ENCODE measurements around the gene TRPV4.

TRPV4 gene

DNA sequence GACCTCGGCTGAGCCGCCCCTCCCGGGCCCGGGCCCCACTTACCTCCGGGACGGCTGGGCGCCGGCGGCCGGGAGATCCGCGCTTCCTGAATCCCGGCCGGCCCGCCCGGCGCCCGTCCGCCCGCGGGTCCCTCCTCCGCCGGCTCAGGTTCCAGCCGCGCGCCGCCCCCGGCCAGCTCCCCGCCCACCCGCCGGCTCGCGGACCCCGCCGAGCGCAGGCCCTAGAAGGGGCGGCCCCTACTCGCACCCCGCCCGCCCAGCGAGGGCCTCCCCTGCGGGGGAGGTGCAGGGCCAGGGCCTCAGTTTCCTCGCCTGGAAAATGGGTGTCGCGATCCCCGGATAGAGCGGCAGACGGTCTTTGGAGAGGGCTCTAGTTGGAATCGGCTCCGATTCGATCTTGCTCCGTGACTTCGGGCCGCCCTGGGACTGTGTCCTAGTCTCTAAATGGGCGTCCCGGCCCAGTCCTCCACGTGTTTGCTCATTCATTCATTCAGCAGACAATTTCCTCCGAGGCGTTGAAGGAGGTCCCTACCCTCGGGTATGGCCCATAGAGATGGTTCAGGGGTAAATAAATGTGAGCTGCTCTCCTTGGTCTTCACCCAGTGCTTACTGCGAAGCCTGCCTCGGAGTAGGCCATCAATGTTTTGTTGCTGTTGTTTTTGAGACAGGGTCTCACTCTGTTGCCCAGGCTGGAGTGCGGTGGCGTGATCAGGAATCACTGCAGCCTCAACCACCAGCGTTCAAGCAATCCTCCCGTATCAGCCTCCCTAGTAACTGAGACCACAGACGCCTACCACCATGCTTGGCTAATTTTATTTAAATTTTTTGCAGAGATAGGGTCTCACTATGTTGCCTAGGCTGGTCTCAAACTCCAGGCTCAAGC lies at the start of gene TRPV4:
Gene TRPV4, minus strand, starts transcription at position 92 of the 883 bp plus-strand sequence. CDS start 18,602 bp downstream, outside the sequence.
- DNase-seq (ENCODE audit: low read depth), result no peak
- TF ChIP-seq MYC (IDR thresholded peaks at IDR 0.05; ENCODE audit: low read depth, low read length) (no peak), POLR2A (IDR thresholded peaks at IDR 0.05; ENCODE audit: extremely low read depth, insufficient read length) (no peak)
- TF ChIP-seq, protein P1, sequence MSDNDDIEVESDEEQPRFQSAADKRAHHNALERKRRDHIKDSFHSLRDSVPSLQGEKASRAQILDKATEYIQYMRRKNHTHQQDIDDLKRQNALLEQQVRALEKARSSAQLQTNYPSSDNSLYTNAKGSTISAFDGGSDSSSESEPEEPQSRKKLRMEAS (IDR thresholded peaks at IDR 0.05; ENCODE audit: low read depth, low read length), result no peak
- TF ChIP-seq, protein P2, sequence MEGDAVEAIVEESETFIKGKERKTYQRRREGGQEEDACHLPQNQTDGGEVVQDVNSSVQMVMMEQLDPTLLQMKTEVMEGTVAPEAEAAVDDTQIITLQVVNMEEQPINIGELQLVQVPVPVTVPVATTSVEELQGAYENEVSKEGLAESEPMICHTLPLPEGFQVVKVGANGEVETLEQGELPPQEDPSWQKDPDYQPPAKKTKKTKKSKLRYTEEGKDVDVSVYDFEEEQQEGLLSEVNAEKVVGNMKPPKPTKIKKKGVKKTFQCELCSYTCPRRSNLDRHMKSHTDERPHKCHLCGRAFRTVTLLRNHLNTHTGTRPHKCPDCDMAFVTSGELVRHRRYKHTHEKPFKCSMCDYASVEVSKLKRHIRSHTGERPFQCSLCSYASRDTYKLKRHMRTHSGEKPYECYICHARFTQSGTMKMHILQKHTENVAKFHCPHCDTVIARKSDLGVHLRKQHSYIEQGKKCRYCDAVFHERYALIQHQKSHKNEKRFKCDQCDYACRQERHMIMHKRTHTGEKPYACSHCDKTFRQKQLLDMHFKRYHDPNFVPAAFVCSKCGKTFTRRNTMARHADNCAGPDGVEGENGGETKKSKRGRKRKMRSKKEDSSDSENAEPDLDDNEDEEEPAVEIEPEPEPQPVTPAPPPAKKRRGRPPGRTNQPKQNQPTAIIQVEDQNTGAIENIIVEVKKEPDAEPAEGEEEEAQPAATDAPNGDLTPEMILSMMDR (IDR thresholded peaks at IDR 0.05; ENCODE audit: low read depth, low read length), result no peak
- no peak within 1 kb of the TSS for H3K4me3 ChIP-seq (ENCODE audit: low read depth, low read length)

DNA sequence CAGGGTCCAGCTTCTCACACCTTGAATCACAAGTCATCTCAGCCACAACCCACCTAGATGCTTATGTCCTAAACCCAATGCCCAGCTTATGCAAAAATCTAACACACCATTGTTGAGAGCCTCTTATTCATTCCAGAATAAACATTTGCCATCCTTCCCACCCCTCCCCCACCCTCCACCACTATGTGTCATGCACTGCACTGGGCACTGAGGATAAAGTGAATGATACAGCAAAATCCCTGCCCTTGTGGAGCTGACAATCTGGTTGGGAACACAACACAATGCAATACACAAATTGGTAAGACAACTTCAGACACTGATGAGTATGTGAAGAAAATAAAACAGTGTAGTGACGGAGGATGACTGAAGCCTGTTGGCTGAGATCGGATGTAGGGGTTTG lies 48.6 kb upstream of the TRPV4 start:
- H3K4me3 ChIP-seq (ENCODE audit: low read depth, low read length), result no peak overlapping the region
- no peak for TF ChIP-seq POLR2A (IDR thresholded peaks at IDR 0.05; ENCODE audit: extremely low read depth, insufficient read length)
- TF ChIP-seq, protein P1 (IDR thresholded peaks at IDR 0.05; ENCODE audit: low read depth, low read length), result no peak
- DNase-seq (ENCODE audit: low read depth), result no peak

DNA sequence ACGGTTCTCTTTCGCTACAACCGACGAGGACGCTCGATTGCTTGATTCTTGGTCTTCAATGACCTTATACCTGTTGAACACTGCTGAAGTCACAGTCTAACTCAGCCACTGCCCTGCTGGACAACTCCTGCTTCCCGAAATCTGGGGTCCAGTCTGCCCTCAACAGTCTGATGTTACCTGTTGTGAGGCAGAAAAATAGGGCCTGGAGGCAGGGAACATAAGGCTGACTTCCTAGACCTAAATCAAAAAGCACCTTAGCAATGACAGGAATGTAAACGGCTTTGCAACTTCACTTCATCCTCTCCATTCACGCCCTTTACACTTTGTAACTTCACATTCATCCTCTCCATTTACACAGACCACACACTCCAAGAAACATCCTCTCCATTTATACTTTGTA lies 47.7 kb upstream of the TRPV4 start:
- H3K4me3 ChIP-seq (ENCODE audit: low read depth, low read length), result peak overlapping the region; percentile 48
- DNase-seq (ENCODE audit: low read depth), result no peak
- no peak for TF ChIP-seq MYC (IDR thresholded peaks at IDR 0.05; ENCODE audit: low read depth, low read length)
- TF ChIP-seq, protein P1 (IDR thresholded peaks at IDR 0.05; ENCODE audit: low read depth, low read length), result no peak
- no peak for TF ChIP-seq POLR2A (IDR thresholded peaks at IDR 0.05; ENCODE audit: extremely low read depth, insufficient read length)
- TF ChIP-seq, protein P2 (IDR thresholded peaks at IDR 0.05; ENCODE audit: low read depth, low read length), result no peak

DNA sequence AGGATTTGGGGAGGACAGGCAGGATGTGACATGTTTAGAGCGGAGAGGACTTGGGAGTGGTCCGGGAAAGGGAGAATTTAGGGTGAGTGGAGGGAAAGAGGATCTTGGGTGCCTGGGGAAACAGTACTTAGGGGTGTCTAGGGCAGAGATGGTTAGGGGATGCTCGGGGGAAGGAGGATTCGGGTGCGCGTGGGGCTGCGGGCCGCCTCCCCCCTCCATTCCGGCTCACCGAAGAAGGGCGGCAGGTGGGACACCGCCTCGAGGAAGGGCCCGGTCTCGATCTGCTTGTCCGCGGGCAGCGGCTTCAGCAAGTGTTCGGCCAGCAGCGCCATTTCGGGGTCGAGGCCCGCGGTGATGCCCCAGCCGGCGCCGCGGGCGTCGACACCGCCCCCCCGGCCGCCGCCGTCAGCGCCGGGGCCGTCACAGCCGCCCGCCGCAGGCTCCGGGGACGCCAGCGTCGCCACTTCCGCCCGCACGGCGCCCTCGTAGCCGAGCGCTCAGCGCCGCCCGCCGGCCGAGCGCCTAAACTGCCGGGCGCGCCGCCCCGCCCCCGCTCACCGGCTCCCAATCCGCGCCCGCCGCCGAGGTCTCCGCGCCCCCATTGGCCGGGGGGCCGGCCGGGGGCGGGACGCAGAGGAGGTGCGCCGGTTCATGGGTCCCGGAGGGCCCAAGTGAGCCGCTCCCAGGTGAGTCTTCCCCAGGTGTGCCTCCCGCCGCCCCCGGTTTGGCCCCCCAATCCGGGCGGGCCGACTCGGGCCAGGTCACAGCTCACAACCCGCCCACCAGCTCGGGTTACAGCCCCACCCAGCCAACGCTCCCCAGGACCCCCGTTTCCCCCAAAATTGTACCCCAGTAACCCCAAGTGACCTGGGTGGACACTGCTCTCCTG lies 47.1 kb upstream of the TRPV4 start, which contains the start of gene GLTP:
Gene GLTP, minus strand, starts transcription at position 499 of the 889 bp plus-strand sequence. Its CDS starts 167 bp downstream, at position 332.
- peak; percentile 91 for DNase-seq (ENCODE audit: low read depth)
- TF ChIP-seq, protein P1 (IDR thresholded peaks at IDR 0.05; ENCODE audit: low read depth, low read length), result no peak
- TF ChIP-seq, protein P2 (IDR thresholded peaks at IDR 0.05; ENCODE audit: low read depth, low read length), result peak; percentile 31
- peak within 1 kb of the TSS; percentile 81 for H3K4me3 ChIP-seq (ENCODE audit: low read depth, low read length)

DNA sequence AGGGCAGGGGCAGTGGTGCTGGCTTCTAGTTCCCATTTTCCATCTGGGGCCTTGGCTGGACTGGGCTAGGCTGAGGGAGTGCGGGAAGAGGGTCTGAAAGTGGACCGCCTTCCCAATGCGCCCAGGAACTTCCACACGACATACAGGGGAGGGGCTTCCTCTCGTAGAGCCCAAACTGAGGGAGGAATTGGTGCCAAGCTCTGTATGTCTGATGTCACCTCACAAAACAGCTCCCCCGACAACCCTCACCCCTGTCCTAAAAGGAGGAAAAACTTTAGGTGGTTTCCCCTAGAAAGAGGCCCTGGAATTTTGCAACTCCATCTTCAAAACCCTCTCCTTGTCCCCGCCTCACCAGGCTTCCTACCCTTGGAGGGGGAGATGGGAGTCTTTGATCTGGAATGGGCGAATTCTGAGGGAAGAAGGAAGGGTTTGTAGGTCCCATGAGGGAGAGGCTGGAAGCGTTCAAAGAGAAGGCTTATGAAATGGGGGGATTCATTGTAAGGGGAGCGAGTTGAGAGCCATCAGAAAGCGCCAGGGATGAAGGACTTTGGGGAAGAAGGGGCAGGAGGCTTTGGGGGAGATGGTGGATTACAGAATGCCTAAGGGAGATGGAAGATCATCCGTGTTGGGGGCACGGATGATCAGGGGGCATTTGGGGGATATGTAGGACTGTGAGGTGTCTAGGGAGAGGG lies 46.3 kb upstream of the TRPV4 start:
- TF ChIP-seq POLR2A (IDR thresholded peaks at IDR 0.05; ENCODE audit: extremely low read depth, insufficient read length), result no peak
- no peak for DNase-seq (ENCODE audit: low read depth)
- H3K4me3 ChIP-seq (ENCODE audit: low read depth, low read length), result peak overlapping the region; percentile 81

DNA sequence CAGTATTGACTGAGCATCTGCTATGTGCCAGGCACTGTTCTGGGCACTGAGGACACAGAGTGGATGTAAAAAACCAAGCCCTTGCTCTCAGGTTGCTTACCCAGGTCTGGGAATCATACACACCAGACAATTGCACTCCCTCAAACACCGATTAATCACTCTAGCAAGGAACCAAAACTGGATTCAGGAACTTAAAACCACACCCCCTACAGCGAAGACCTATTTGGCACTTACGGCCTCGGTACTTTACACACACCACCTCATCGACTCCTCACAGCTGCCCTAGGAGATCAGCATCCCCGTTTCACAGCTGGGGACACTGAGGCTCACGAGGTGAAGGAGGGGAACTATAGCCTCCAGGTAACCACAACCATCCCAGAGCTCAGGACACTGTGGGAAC lies 45.6 kb upstream of the TRPV4 start:
- no peak overlapping the region for H3K4me3 ChIP-seq (ENCODE audit: low read depth, low read length)
- TF ChIP-seq, protein P2 (IDR thresholded peaks at IDR 0.05; ENCODE audit: low read depth, low read length), result no peak
- TF ChIP-seq, protein P1 (IDR thresholded peaks at IDR 0.05; ENCODE audit: low read depth, low read length), result no peak
- TF ChIP-seq POLR2A (IDR thresholded peaks at IDR 0.05; ENCODE audit: extremely low read depth, insufficient read length) (no peak), MYC (IDR thresholded peaks at IDR 0.05; ENCODE audit: low read depth, low read length) (no peak)
- DNase-seq (ENCODE audit: low read depth), result no peak

Measured in NB4 (cell line).